GM23338 (cell line): Measurements from ENCODE around the gene IFNA17. TPM values are rescaled to one million over a fixed set of nuclear protein-coding genes. Genes with fewer than 3 reads are reported as not detected.
"Not testable (repeated sequence)": the region's sequence is repeated elsewhere in the genome, so short reads cannot be mapped to it uniquely, and the experiment has no call there.

Source experiments
- ATAC-seq: fragments of 200-7000 bp; cut with Tn5 transposase; 3 replicates; pipeline ENCODE4 v1.9.1; 2020
- DNase-seq: peaks from one replicate; pipeline ENCODE4 v3.0.0-alpha.2; 2015; ENCODE audit warnings: low spot score
- H2AFZ ChIP-seq: fragments of 200-600 bp; sonication (generic); 2 replicates; pipeline ENCODE4 v1.8.0; 2016; ENCODE audit warnings: antibody characterized with exemption, mild to moderate bottlenecking, moderate library complexity
- H3F3A ChIP-seq: fragments of 200-600 bp; sonication (generic); replicated peaks from 2 replicates; pipeline ENCODE4 v1.8.0; 2017; ENCODE audit warnings: antibody characterized with exemption, mixed run types, low read depth
- H3K27ac ChIP-seq: fragments of 200-600 bp; sonication (generic); 2 replicates; pipeline ENCODE4 v1.6.1; 2016; ENCODE audit warnings: low read depth
- H3K27me3 ChIP-seq: fragments of 200-600 bp; sonication (generic); 2 replicates; pipeline ENCODE4 v1.8.0; 2016; ENCODE audit warnings: mild to moderate bottlenecking, mixed run types, moderate library complexity; ENCODE audit not compliant: insufficient read depth
- H3K36me3 ChIP-seq: fragments of 200-600 bp; sonication (generic); 2 replicates; pipeline ENCODE4 v1.8.0; 2016; ENCODE audit warnings: mild to moderate bottlenecking; ENCODE audit not compliant: insufficient read depth
- H3K4me1 ChIP-seq: fragments of 200-600 bp; sonication (generic); 2 replicates; pipeline ENCODE4 v1.8.0; 2016; ENCODE audit warnings: mild to moderate bottlenecking, moderate library complexity; ENCODE audit not compliant: insufficient read depth
- H3K4me2 ChIP-seq: fragments of 200-600 bp; sonication (generic); 2 replicates; pipeline ENCODE4 v1.7.1; 2017; ENCODE audit warnings: mixed run types
- H3K4me3 ChIP-seq: fragments of 200-600 bp; sonication (generic); 2 replicates; pipeline ENCODE4 v1.6.1; 2016; ENCODE audit warnings: mixed run types
- H3K79me2 ChIP-seq: fragments of 200-600 bp; sonication (generic); replicated peaks from 2 replicates; pipeline ENCODE4 v1.8.0; 2017; ENCODE audit warnings: mild to moderate bottlenecking; ENCODE audit not compliant: insufficient read depth
- H3K9me2 ChIP-seq: fragments of 200-600 bp; sonication (generic); 2 replicates; pipeline ENCODE4 v1.8.0; 2017; ENCODE audit not compliant: insufficient read depth
- H4K20me1 ChIP-seq: fragments of 200-600 bp; sonication (generic); replicated peaks from 2 replicates; pipeline ENCODE4 v1.8.0; 2017; ENCODE audit warnings: mild to moderate bottlenecking; ENCODE audit not compliant: insufficient read depth
- H3K27ac Mint-ChIP-seq: 2 replicates; pipeline ENCODE4 v1.8.0; 2020; ENCODE audit warnings: inconsistent platforms, mild to moderate bottlenecking, moderate library complexity, mixed read lengths
- H3K27me3 Mint-ChIP-seq: 3 replicates; pipeline ENCODE4 v1.8.0; 2022; ENCODE audit warnings: low read depth, mild to moderate bottlenecking, moderate library complexity, mixed read lengths, inconsistent platforms; ENCODE audit not compliant: insufficient read depth, poor library complexity
- H3K36me3 Mint-ChIP-seq: 3 replicates; pipeline ENCODE4 v1.8.0; 2021; ENCODE audit warnings: low read depth, mild to moderate bottlenecking, inconsistent platforms, moderate library complexity, mixed read lengths
- H3K4me1 Mint-ChIP-seq: 3 replicates; pipeline ENCODE4 v1.8.0; 2020; ENCODE audit warnings: mild to moderate bottlenecking, inconsistent platforms, mixed read lengths
- H3K4me3 Mint-ChIP-seq: 3 replicates; pipeline ENCODE4 v1.8.0; 2021; ENCODE audit warnings: moderate library complexity, mild to moderate bottlenecking, inconsistent platforms, mixed read lengths
- H3K9me3 Mint-ChIP-seq: 3 replicates; pipeline ENCODE4 v1.8.0; 2020; ENCODE audit warnings: moderate library complexity, mild to moderate bottlenecking, inconsistent platforms, mixed read lengths
- CTCF ChIP-seq, 2 experiments: fragments of 200-600 bp in 1 of 2; sonication (generic) in 1 of 2; conservative IDR thresholded peaks; 2 replicates each; pipeline versions ENCODE4 v1.5.1 to v1.6.1; 2016 to 2017; ENCODE audit warnings: antibody characterized with exemption in 2 of 2, low read depth in 2 of 2, mild to moderate bottlenecking in 2 of 2, moderate library complexity in 1 of 2
- polyA plus RNA-seq: library from polyadenylated mRNA; unstranded; fragments of >200 nt; fragmentation: Nextera tagmentation; extraction: Ambion mirVana; gene quantifications from 2 replicates; pipeline ENCODE4 v1.2.1, GENCODE V29; 2016
- total RNA-seq: library from RNA; depleted of rRNA; stranded (reverse); fragments of >200 nt; shearing (Covaris generic); gene quantifications from 2 replicates; pipeline ENCODE4 v1.2.3, GENCODE V29; 2014; rRNA removed

The IFNA17 gene
- total and polyA plus RNA-seq, 2 experiments from 2014 or later: not detected

GRCh38 chr9:21194867-21195776 lies 32.9 kb downstream of the IFNA17 start:
- H3K9me3 Mint-ChIP-seq, H3K27me3 Mint-ChIP-seq, H4K20me1 ChIP-seq, H3K9me2 ChIP-seq, H3K27ac Mint-ChIP-seq, H3K4me1 ChIP-seq, H3K27me3 ChIP-seq, H3K4me3 Mint-ChIP-seq, H3K4me3 ChIP-seq, H3K79me2 ChIP-seq, H3K27ac ChIP-seq, H3K4me1 Mint-ChIP-seq, H3F3A ChIP-seq, H3K4me2 ChIP-seq, H3K36me3 ChIP-seq, H3K36me3 Mint-ChIP-seq: not testable (repeated sequence)
- DNase-seq (peak; percentile 49), ATAC-seq (peak; percentile 97)
- peak; percentile 77 to 93 for TF ChIP-seq CTCF (conservative IDR thresholded peaks at IDR 0.05; ENCODE audit: low read depth in 2 of 2)
- 0 out of 2 replicates have a peak overlapping the region, but pooled peaks have one; percentile 0 for H2AFZ ChIP-seq

GRCh38 chr9:21187487-21187886 lies 40.5 kb downstream of the IFNA17 start, which contains the start of gene IFNA4:
IFNA4 (minus strand) TSS chr9:21187587; CDS start chr9:21187531, 56 bp downstream.
- H3K27me3 Mint-ChIP-seq, H3K27ac ChIP-seq, H3K27me3 ChIP-seq, H3K4me3 Mint-ChIP-seq, H3F3A ChIP-seq, DNase-seq, H2AFZ ChIP-seq, H3K9me3 Mint-ChIP-seq, H3K27ac Mint-ChIP-seq, H3K36me3 Mint-ChIP-seq, H3K4me1 Mint-ChIP-seq, ATAC-seq, H3K4me1 ChIP-seq, H3K4me3 ChIP-seq, H3K4me2 ChIP-seq, H3K9me2 ChIP-seq, H3K79me2 ChIP-seq, H3K36me3 ChIP-seq, H4K20me1 ChIP-seq: not testable (repeated sequence)

GRCh38 chr9:21182810-21183736 lies 44.9 kb downstream of the IFNA17 start:
- H3K79me2 ChIP-seq, H3K27ac ChIP-seq, H3K4me2 ChIP-seq, H3K9me3 Mint-ChIP-seq, H2AFZ ChIP-seq, H3K4me3 ChIP-seq, H3K9me2 ChIP-seq, H3F3A ChIP-seq, H3K27me3 ChIP-seq, H3K27me3 Mint-ChIP-seq, H4K20me1 ChIP-seq, H3K4me1 ChIP-seq, H3K36me3 Mint-ChIP-seq, H3K36me3 ChIP-seq, H3K27ac Mint-ChIP-seq, H3K4me1 Mint-ChIP-seq, H3K4me3 Mint-ChIP-seq: not testable (repeated sequence)
- DNase-seq: peak; percentile 51
- TF ChIP-seq CTCF (conservative IDR thresholded peaks at IDR 0.05; ENCODE audit: low read depth in 2 of 2): peak; percentile 70 to 81
- peak; percentile 94 for ATAC-seq

Other genes starting within 250 kb of the IFNA17 start
- 2.2 and 2.5 TPM in 2 replicates for gene HACD4, start 196.6 kb downstream of the IFNA17 start, total RNA-seq
- 1.3 and 1.7 TPM in 2 replicates for gene HACD4, start 196.6 kb downstream of the IFNA17 start, polyA plus RNA-seq
- not detected in 2 replicates for gene IFNB1, start 150.3 kb downstream of the IFNA17 start, total RNA-seq
- not detected in 2 replicates for gene IFNB1, start 150.3 kb downstream of the IFNA17 start, polyA plus RNA-seq
- gene IFNW1, start 86.4 kb downstream of the IFNA17 start, total RNA-seq: not detected in 2 replicates
- gene IFNW1, start 86.4 kb downstream of the IFNA17 start, polyA plus RNA-seq: not detected in 2 replicates
- gene IFNA21, start 61.6 kb downstream of the IFNA17 start, total RNA-seq: not detected in 2 replicates
- gene IFNA21, start 61.6 kb downstream of the IFNA17 start, polyA plus RNA-seq: not detected in 2 replicates
- gene IFNA4, start 40.6 kb downstream of the IFNA17 start, total RNA-seq: not detected in 2 replicates
- gene IFNA4, start 40.6 kb downstream of the IFNA17 start, polyA plus RNA-seq: not detected in 2 replicates
- not detected in 2 replicates for gene IFNA7, start 26.0 kb downstream of the IFNA17 start, total RNA-seq
- gene IFNA7, start 26.0 kb downstream of the IFNA17 start, polyA plus RNA-seq: not detected in 2 replicates
- gene IFNA10, start 21.1 kb downstream of the IFNA17 start, total RNA-seq: not detected in 2 replicates
- not detected in 2 replicates for gene IFNA10, start 21.1 kb downstream of the IFNA17 start, polyA plus RNA-seq
- gene IFNA16, start 10.9 kb downstream of the IFNA17 start, total RNA-seq: not detected in 2 replicates
- gene IFNA16, start 10.9 kb downstream of the IFNA17 start, polyA plus RNA-seq: not detected in 2 replicates
- not detected in 2 replicates for gene IFNA14, start 11.8 kb upstream of the IFNA17 start, total RNA-seq
- gene IFNA14, start 11.8 kb upstream of the IFNA17 start, polyA plus RNA-seq: not detected in 2 replicates
- gene IFNA5, start 77.1 kb upstream of the IFNA17 start, total RNA-seq: not detected in 2 replicates
- not detected in 2 replicates for gene IFNA5, start 77.1 kb upstream of the IFNA17 start, polyA plus RNA-seq
- gene KLHL9, start 107.2 kb upstream of the IFNA17 start, total RNA-seq: 22.1 and 24.0 TPM in 2 replicates
- 9.1 and 9.6 TPM in 2 replicates for gene KLHL9, start 107.2 kb upstream of the IFNA17 start, polyA plus RNA-seq
- gene IFNA6, start 122.7 kb upstream of the IFNA17 start, total RNA-seq: not detected in 2 replicates
- gene IFNA6, start 122.7 kb upstream of the IFNA17 start, polyA plus RNA-seq: not detected in 2 replicates
- gene IFNA13, start 139.8 kb upstream of the IFNA17 start, total RNA-seq: not detected in 2 replicates
- not detected in 2 replicates for gene IFNA13, start 139.8 kb upstream of the IFNA17 start, polyA plus RNA-seq
- gene IFNA2, start 157.2 kb upstream of the IFNA17 start, total RNA-seq: not detected in 2 replicates
- gene IFNA2, start 157.2 kb upstream of the IFNA17 start, polyA plus RNA-seq: not detected in 2 replicates
- gene IFNA8, start 180.9 kb upstream of the IFNA17 start, total RNA-seq: not detected in 2 replicates
- gene IFNA8, start 180.9 kb upstream of the IFNA17 start, polyA plus RNA-seq: not detected in 2 replicates
- not detected in 2 replicates for gene IFNA1, start 212.2 kb upstream of the IFNA17 start, total RNA-seq
- gene IFNA1, start 212.2 kb upstream of the IFNA17 start, polyA plus RNA-seq: not detected in 2 replicates